CD4-positive, alpha-beta T cell (primary cell): ENCODE results near the gene MRPS18B. TPM values are rescaled to one million over a fixed set of nuclear protein-coding genes. Genes with fewer than 3 reads are reported as not detected.

Source experiments
- ATAC-seq: fragments of 200-7000 bp; cut with Tn5 transposase; one replicate; pipeline ENCODE4 v1.10.0; 2022; ENCODE audit warnings: mild to moderate bottlenecking; ENCODE audit not compliant: poor library complexity
- CTCF ChIA-PET: fragments of 350-600 bp; sonication (Branson Sonifier 250); formaldehyde crosslinking; loops from one replicate; lab custom pipeline; 2021; ENCODE audit warnings: antibody characterized with exemption, inconsistent platforms; lab: Charles Lee
- POLR2A ChIA-PET: fragments of 350-600 bp; sonication (Branson Sonifier 250); formaldehyde crosslinking; loops from one replicate; lab custom pipeline; 2021; ENCODE audit warnings: antibody characterized with exemption, inconsistent platforms; lab: Charles Lee
- DNase-seq, 14 experiments: peaks; one replicate each; pipeline ENCODE4 v3.0.0-alpha.2; 2013 to 2020; ENCODE audit warnings: mixed read lengths in 2 of 14
- H3K27ac ChIP-seq, 2 donors: one replicate each; pipeline versions ENCODE4 v1.5.1 to v1.7.0; 2013; ENCODE audit warnings: low read length in 2 of 2, low read depth in 1 of 2, mild to moderate bottlenecking in 1 of 2
- H3K27me3 ChIP-seq, 2 experiments: 1 replicate in 1 of 2; 2 replicates in 1 of 2; pipeline versions ENCODE4 v1.6.1 to v1.7.0; 2013; ENCODE audit warnings: low read length in 2 of 2, control low read depth in 1 of 2, mild to moderate bottlenecking in 1 of 2, moderate library complexity in 1 of 2; ENCODE audit not compliant: insufficient read depth in 2 of 2, control insufficient read depth in 1 of 2
- H3K36me3 ChIP-seq: one replicate; pipeline ENCODE4 v1.6.1; 2013; ENCODE audit warnings: low read length, control low read depth; ENCODE audit not compliant: insufficient read depth
- H3K4me1 ChIP-seq: one replicate; pipeline ENCODE4 v1.6.1; 2013; ENCODE audit warnings: low read length, control low read depth; ENCODE audit not compliant: insufficient read depth
- H3K4me3 ChIP-seq: one replicate; pipeline ENCODE4 v1.5.1; 2013; ENCODE audit warnings: mild to moderate bottlenecking, low read length, moderate library complexity
- H3K9me3 ChIP-seq, 2 experiments: 1 replicate in 1 of 2; 2 replicates in 1 of 2; pipeline versions ENCODE4 v1.6.1 to v1.7.0; 2013; ENCODE audit warnings: low read length in 2 of 2, mild to moderate bottlenecking in 2 of 2, control low read depth in 1 of 2, moderate library complexity in 1 of 2; ENCODE audit not compliant: control insufficient read depth in 1 of 2, insufficient read depth in 1 of 2
- H3K27ac Mint-ChIP-seq: one replicate; pipeline ENCODE4 v1.8.0; 2020; ENCODE audit warnings: mixed read lengths
- H3K27me3 Mint-ChIP-seq: one replicate; pipeline ENCODE4 v1.8.0; 2021; ENCODE audit warnings: mixed read lengths
- H3K36me3 Mint-ChIP-seq: one replicate; pipeline ENCODE4 v1.8.0; 2021; ENCODE audit warnings: low read depth, mixed read lengths
- H3K4me1 Mint-ChIP-seq: one replicate; pipeline ENCODE4 v1.8.0; 2021; ENCODE audit warnings: low read depth, mixed read lengths
- H3K4me3 Mint-ChIP-seq: one replicate; pipeline ENCODE4 v1.8.0; 2020; ENCODE audit warnings: mild to moderate bottlenecking, mixed read lengths
- H3K9me3 Mint-ChIP-seq: one replicate; pipeline ENCODE4 v1.8.0; 2020; ENCODE audit warnings: mixed read lengths
- intact Hi-C, 2 experiments: fragments of 100-400 bp; cut with DNase I in 1 of 2; cut with micrococcal nuclease in 1 of 2; formaldehyde crosslinking; loops; one replicate each; pipeline versions ENCODE4 v1.15.1 to v1.9.0; 2023 to 2025; cut with DNase I, micrococcal nuclease
- total RNA-seq, 174 experiments: library from RNA in 2 of 174; stranded (reverse) in 2 of 174; gene quantifications; one replicate each; pipeline ENCODE4 v1.2.3 and lab custom pipeline; 2021 to 2026
- TF ChIP-seq, protein P1 (sequence below): fragments of 200-600 bp; IDR thresholded peaks from one replicate; pipeline ENCODE4 v1.8.0; 2022; ENCODE audit warnings: antibody characterized with exemption, mild to moderate bottlenecking

The MRPS18B gene
- total RNA-seq, 2 experiments from 2014 or later = 15.3 to 15.5 TPM

DNA sequence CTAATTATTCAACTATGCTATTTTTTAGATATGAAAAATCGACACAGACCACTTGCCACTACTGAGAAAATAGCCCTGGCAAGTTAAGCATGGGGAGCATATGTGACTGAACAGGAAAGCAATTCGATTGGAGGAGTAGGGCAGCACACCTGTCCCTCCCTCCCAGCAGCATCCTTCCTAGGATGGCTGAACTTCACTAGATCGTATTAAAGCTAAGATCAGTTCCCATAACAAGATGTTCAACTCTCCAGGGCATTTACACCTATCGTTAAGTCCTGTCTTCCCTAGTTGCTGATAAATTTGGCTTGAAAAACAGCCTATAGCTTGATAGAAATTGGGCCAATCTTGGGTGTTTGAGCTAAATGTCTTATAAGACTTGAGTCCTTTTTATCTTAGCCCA, 7.6 kb upstream of the MRPS18B start:
- Histone ChIP-seq H3K27me3 (no peaks in the 10 kb centered on the region), H3K27ac (peak overlapping the region; percentile 18), H3K9me3 (no peaks in the 10 kb centered on the region), H3K4me1 (peaks cover 45% of the 10 kb centered on the region), H3K36me3 (peaks cover 59% of the 10 kb centered on the region), H3K4me3 (no peak overlapping the region)
- ATAC-seq = no peak
- TF ChIP-seq, protein P1, sequence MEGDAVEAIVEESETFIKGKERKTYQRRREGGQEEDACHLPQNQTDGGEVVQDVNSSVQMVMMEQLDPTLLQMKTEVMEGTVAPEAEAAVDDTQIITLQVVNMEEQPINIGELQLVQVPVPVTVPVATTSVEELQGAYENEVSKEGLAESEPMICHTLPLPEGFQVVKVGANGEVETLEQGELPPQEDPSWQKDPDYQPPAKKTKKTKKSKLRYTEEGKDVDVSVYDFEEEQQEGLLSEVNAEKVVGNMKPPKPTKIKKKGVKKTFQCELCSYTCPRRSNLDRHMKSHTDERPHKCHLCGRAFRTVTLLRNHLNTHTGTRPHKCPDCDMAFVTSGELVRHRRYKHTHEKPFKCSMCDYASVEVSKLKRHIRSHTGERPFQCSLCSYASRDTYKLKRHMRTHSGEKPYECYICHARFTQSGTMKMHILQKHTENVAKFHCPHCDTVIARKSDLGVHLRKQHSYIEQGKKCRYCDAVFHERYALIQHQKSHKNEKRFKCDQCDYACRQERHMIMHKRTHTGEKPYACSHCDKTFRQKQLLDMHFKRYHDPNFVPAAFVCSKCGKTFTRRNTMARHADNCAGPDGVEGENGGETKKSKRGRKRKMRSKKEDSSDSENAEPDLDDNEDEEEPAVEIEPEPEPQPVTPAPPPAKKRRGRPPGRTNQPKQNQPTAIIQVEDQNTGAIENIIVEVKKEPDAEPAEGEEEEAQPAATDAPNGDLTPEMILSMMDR = no peak
- intact Hi-C loops = loop anchor here in 1 of 2 experiments (5.0 kb wide), 1 partner anchor 128 kb away; no protein-coding TSS in a partner anchor
- Mint-ChIP-seq H3K9me3 (no peaks in the 10 kb centered on the region), H3K36me3 (peaks cover 64% of the 10 kb centered on the region), H3K4me1 (peaks cover 66% of the 10 kb centered on the region), H3K27me3 (no peaks in the 10 kb centered on the region), H3K27ac (peak overlapping the region; percentile 99), H3K4me3 (no peak overlapping the region)
- ChIA-PET CTCF (interaction anchor here (1.2 to 1.4 kb wide), 3 partner anchors 13 to 157 kb away, joined by 4 to 7 read pairs (median 4); no protein-coding TSS in a partner anchor), POLR2A (interaction anchor here (0.5 to 1.9 kb wide), 8 partner anchors 9 to 184 kb away, joined by 3 to 14 read pairs (median 4); partner anchors contain the start of genes ABCF1, GNL1 and PRR3)
- no peak for DNase-seq

DNA sequence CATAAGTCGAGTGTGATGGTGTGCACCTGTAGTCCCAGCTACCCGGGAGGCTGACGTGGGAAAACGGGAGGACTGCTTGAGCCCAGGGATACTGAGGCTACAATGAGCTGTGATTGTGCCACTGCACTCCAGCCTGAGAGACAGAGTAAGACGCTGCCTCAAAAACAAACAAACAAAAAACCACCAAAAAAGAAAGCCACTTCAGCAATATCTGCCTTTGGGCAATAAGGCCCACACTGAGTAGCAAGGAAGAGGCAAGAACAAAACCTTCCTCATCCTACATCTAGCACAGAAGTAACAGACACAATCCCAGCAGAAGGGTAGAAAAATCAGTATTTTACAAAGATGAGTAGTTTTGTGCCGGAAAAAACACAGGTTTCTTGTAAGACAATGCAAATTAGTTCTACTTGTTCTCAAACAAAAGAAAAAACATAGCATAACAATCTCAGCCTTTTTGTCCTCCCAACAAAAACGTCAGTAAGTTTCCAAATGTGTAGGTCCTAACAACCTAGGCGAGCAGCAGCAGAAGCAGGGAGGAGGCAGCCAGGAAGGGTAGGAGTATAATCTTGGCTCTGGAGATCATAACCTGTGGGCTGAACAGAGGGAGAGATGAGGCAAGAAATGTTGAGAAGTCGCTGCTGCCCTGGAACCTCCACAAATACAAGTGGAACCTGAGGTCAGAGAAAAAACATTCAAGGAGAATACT, 6.3 kb upstream of the MRPS18B start:
- intact Hi-C loops = loop anchor here in 1 of 2 experiments (5.0 kb wide), 1 partner anchor 129 kb away; no protein-coding TSS in a partner anchor
- ChIA-PET CTCF (interaction anchor here (1.2 to 1.4 kb wide), 3 partner anchors 14 to 158 kb away, joined by 4 to 7 read pairs (median 4); no protein-coding TSS in a partner anchor), POLR2A (interaction anchor here (0.6 to 4.8 kb wide), 7 partner anchors 12 to 70 kb away, joined by 3 to 135 read pairs (median 6); partner anchors contain the start of genes ABCF1, GNL1 and PRR3)
- peaks cover 45% of the 10 kb centered on the region for H3K4me1 ChIP-seq
- H3K27me3 ChIP-seq = no peaks in the 10 kb centered on the region
- no peak overlapping the region for H3K4me3 ChIP-seq
- Mint-ChIP-seq H3K36me3 (peaks cover 66% of the 10 kb centered on the region), H3K27ac (peak overlapping the region; percentile 99), H3K4me3 (no peak overlapping the region), H3K27me3 (no peaks in the 10 kb centered on the region), H3K4me1 (peaks cover 66% of the 10 kb centered on the region), H3K9me3 (no peaks in the 10 kb centered on the region)
- no peak for ATAC-seq
- H3K36me3 ChIP-seq = peaks cover 54% of the 10 kb centered on the region
- H3K27ac ChIP-seq = peak overlapping the region in 1 of 2 donors; percentile 18
- TF ChIP-seq, protein P1 = no peak
- H3K9me3 ChIP-seq = no peaks in the 10 kb centered on the region
- no peak for DNase-seq

DNA sequence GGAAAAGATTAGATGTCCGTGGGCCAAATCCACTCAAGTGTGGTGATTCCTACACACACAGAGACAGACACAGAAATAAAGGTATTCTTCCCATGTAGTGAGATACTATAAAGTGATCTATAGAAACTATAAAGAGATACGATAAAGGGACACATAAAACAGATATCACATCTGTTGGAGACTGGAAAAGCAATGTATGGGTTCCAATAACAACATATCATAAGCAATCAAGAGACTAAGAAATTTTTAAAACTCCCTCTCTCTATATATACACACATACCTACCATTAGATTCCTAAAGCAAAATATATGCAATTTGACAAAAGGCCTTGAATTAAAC, 5.8 kb upstream of the MRPS18B start:
- Mint-ChIP-seq H3K9me3 (no peaks in the 10 kb centered on the region), H3K36me3 (peaks cover 66% of the 10 kb centered on the region), H3K4me1 (peaks cover 66% of the 10 kb centered on the region), H3K27ac (peak overlapping the region; percentile 99), H3K27me3 (no peaks in the 10 kb centered on the region), H3K4me3 (no peak overlapping the region)
- Histone ChIP-seq H3K27me3 (no peaks in the 10 kb centered on the region), H3K36me3 (peaks cover 54% of the 10 kb centered on the region), H3K27ac (peak overlapping the region in 1 of 2 donors; percentile 10), H3K9me3 (no peaks in the 10 kb centered on the region), H3K4me1 (peaks cover 45% of the 10 kb centered on the region), H3K4me3 (no peak overlapping the region)
- TF ChIP-seq, protein P1 = no peak
- POLR2A ChIA-PET = interaction anchor here (1.2 to 4.8 kb wide), 4 partner anchors 12 to 109 kb away, joined by 3 to 135 read pairs (median 48); partner anchors contain the start of genes ABCF1, GNL1 and PRR3
- DNase-seq (no peak), ATAC-seq (no peak)
- CTCF ChIA-PET = interaction anchor here (1.0 to 2.7 kb wide), 6 partner anchors 67 to 130 kb away, joined by 3 to 9 read pairs (median 6); no protein-coding TSS in a partner anchor
- intact Hi-C loops = loop anchor here in 1 of 2 experiments (5.0 kb wide), 1 partner anchor 130 kb away; no protein-coding TSS in a partner anchor
